Peyer's patch (tissue), 4 donors: ENCODE results near the gene GUCA1C. TPM values are rescaled to one million over a fixed set of nuclear protein-coding genes. Genes with fewer than 3 reads are reported as not detected.
A peak's percentile ranks its signal among the peaks of the same experiment; 100 is the strongest.

Experiments used
- DNase-seq, 3 donors: peaks; one replicate each; pipeline ENCODE4 v3.0.0-alpha.2; 2017 to 2019
- H3K27ac ChIP-seq, 4 donors: fragments of 200-600 bp; sonication (generic); one replicate each; pipeline ENCODE4 v1.5.1; 2016 to 2019
- H3K27me3 ChIP-seq, 2 donors: fragments of 200-600 bp; sonication (generic); one replicate each; pipeline ENCODE4 v1.5.1; 2019
- H3K36me3 ChIP-seq, 3 donors: fragments of 200-600 bp; sonication (generic); one replicate each; pipeline ENCODE4 v1.5.1; 2016 to 2019
- H3K4me1 ChIP-seq, 4 donors: fragments of 200-600 bp; sonication (generic); one replicate each; pipeline ENCODE4 v1.5.1; 2016 to 2019
- H3K4me3 ChIP-seq, 4 donors: fragments of 200-600 bp; sonication (generic); 1 replicate in 3 of 4; 2 replicates in 1 of 4; pipeline ENCODE4 v1.5.1; 2016 to 2019; ENCODE audit warnings: mild to moderate bottlenecking in 1 of 4
- H3K9me3 ChIP-seq, 4 donors: fragments of 200-600 bp; sonication (generic); one replicate each; pipeline ENCODE4 v1.5.1; 2016 to 2019; ENCODE audit warnings: mild to moderate bottlenecking in 1 of 4
- CTCF ChIP-seq, 6 experiments: fragments of 450-650 bp in 4 of 6; fragments of 200-600 bp in 2 of 6; sonication (generic) in 1 of 6; IDR thresholded peaks; one replicate each; pipeline ENCODE4 v1.5.1; 2017 to 2019; ENCODE audit warnings: antibody characterized with exemption in 6 of 6, mild to moderate bottlenecking in 3 of 6, moderate library complexity in 1 of 6
- POLR2A ChIP-seq, 2 donors: fragments of 450-650 bp; IDR thresholded peaks; one replicate each; pipeline ENCODE4 v1.5.1; 2017; ENCODE audit warnings: antibody characterized with exemption in 2 of 2, mild to moderate bottlenecking in 2 of 2, moderate library complexity in 2 of 2
- total RNA-seq, 4 donors: library from RNA; depleted of rRNA; stranded (reverse); fragments of >200 nt; gene quantifications; one replicate each; pipeline ENCODE4 v1.1.0, GENCODE V29; 2016

The GUCA1C gene
- total RNA-seq, 4 donors from 2014 or later: not detected

- Histone ChIP-seq H3K27me3 (no peaks in the 10 kb centered on the region), H3K9me3 (no peaks in the 10 kb centered on the region), H3K36me3 (no peaks in the 10 kb centered on the region), H3K4me1 (no peaks in the 10 kb centered on the region), H3K27ac (no peak overlapping the region), H3K4me3 (no peak overlapping the region)
- TF ChIP-seq CTCF (IDR thresholded peaks at IDR 0.05) (no peak), POLR2A (IDR thresholded peaks at IDR 0.05) (no peak)
- DNase-seq: peak in 1 of 3 donors; percentile 25
Observed at GRCh38 chr3:108862865-108863798, 90.5 kb downstream of the GUCA1C start.

- no peak for DNase-seq
- Histone ChIP-seq H3K36me3 (no peaks in the 10 kb centered on the region), H3K4me3 (no peak overlapping the region), H3K9me3 (no peaks in the 10 kb centered on the region), H3K4me1 (no peaks in the 10 kb centered on the region), H3K27me3 (no peaks in the 10 kb centered on the region), H3K27ac (no peak overlapping the region)
- TF ChIP-seq CTCF (IDR thresholded peaks at IDR 0.05) (no peak), POLR2A (IDR thresholded peaks at IDR 0.05) (no peak)
Observed at GRCh38 chr3:108861401-108861800, 92.3 kb downstream of the GUCA1C start.

Other genes with a start within 250 kb of the GUCA1C start
- gene RETNLB, start 196.5 kb downstream of the GUCA1C start, total RNA-seq: 10 to 100 TPM; 10.2 to 42.1 (median 16.5) TPM
- 1 to 10 TPM in 2 of 4 donors, not detected in 2; 2.3 to 3.3 TPM for gene TRAT1, start 131.1 kb downstream of the GUCA1C start, total RNA-seq
- under 1 TPM in 1 of 4 donors, not detected in 3; 0.54 TPM for gene MORC1, start 164.3 kb upstream of the GUCA1C start, total RNA-seq
- gene C3orf85, start 182.8 kb upstream of the GUCA1C start, total RNA-seq: 100 to 1,000 TPM in 1 of 4 donors, 10 to 100 TPM in 2, 1 to 10 TPM in 1; 6.6 to 174 (median 85.8) TPM